WTC11 (cell line): ENCODE measurements around the gene PROP1. TPM values are rescaled to one million over a fixed set of nuclear protein-coding genes. Genes with fewer than 3 reads are reported as not detected.

Source experiments
- ATAC-seq: fragments of 200-7000 bp; cut with Tn5 transposase; 2 replicates; pipeline ENCODE4 v1.10.0; 2021; ENCODE audit warnings: mild to moderate bottlenecking, moderate library complexity
- CTCF ChIA-PET: fragments of 300-600 bp; sonication (Branson Sonifier 250); formaldehyde crosslinking; loops from one replicate; lab custom pipeline; 2021; ENCODE audit warnings: antibody characterized with exemption; lab: Charles Lee
- POLR2A ChIA-PET: fragments of 350-600 bp; sonication (Branson Sonifier 250); formaldehyde crosslinking; loops from one replicate; lab custom pipeline; 2021; ENCODE audit warnings: antibody characterized with exemption; lab: Charles Lee
- DNase-seq: peaks from one replicate; pipeline ENCODE4 v3.0.0; 2021; ENCODE audit warnings: low spot score
- H3K27ac Mint-ChIP-seq: 2 replicates; pipeline ENCODE4 v1.8.0; 2021; ENCODE audit warnings: mixed read lengths
- H3K27me3 Mint-ChIP-seq: 2 replicates; pipeline ENCODE4 v1.8.0; 2021; ENCODE audit warnings: low read depth, mild to moderate bottlenecking, moderate library complexity, mixed read lengths
- H3K36me3 Mint-ChIP-seq: 2 replicates; pipeline ENCODE4 v1.8.0; 2021; ENCODE audit warnings: mixed read lengths
- H3K4me1 Mint-ChIP-seq: 2 replicates; pipeline ENCODE4 v1.8.0; 2022; ENCODE audit warnings: mixed read lengths
- H3K4me3 Mint-ChIP-seq: 2 replicates; pipeline ENCODE4 v1.8.0; 2021; ENCODE audit warnings: mild to moderate bottlenecking, moderate library complexity, mixed read lengths
- H3K9me3 Mint-ChIP-seq: 2 replicates; pipeline ENCODE4 v1.8.0; 2021; ENCODE audit warnings: mixed read lengths
- CBFB ChIP-seq: sonication (generic); formaldehyde crosslinking; IDR thresholded peaks from 2 replicates; pipeline ENCODE4 v1.8.1; 2022; ENCODE audit warnings: mild to moderate bottlenecking, low read depth, missing genetic modification reagents
- CREM ChIP-seq: sonication (generic); formaldehyde crosslinking; IDR thresholded peaks from 2 replicates; pipeline ENCODE4 v1.8.1; 2022; ENCODE audit warnings: mild to moderate bottlenecking, missing genetic modification reagents, moderate library complexity
- EMX1 ChIP-seq: fragments of 250-450 bp; sonication (Bioruptor Pico); IDR thresholded peaks from 2 replicates; pipeline ENCODE4 v1.8.0; 2021; ENCODE audit warnings: mild to moderate bottlenecking
- FOXK1 ChIP-seq: sonication (generic); formaldehyde crosslinking; IDR thresholded peaks from 2 replicates; pipeline ENCODE4 v1.8.0; 2022; ENCODE audit warnings: mild to moderate bottlenecking, moderate library complexity, missing genetic modification reagents
- MAX ChIP-seq: sonication (generic); formaldehyde crosslinking; IDR thresholded peaks from 2 replicates; pipeline ENCODE4 v1.8.0; 2022; ENCODE audit warnings: mild to moderate bottlenecking, missing genetic modification reagents
- NFE2L1 ChIP-seq: sonication (generic); formaldehyde crosslinking; IDR thresholded peaks from 2 replicates; pipeline ENCODE4 v1.8.1; 2023; ENCODE audit warnings: missing genetic modification reagents
- OVOL2 ChIP-seq: fragments of 250-450 bp; sonication (Bioruptor Pico); IDR thresholded peaks from 2 replicates; pipeline ENCODE4 v1.9.0; 2021; ENCODE audit warnings: mild to moderate bottlenecking, borderline replicate concordance
- PRRX2 ChIP-seq: fragments of 250-450 bp; sonication (Bioruptor Pico); IDR thresholded peaks from 2 replicates; pipeline ENCODE4 v1.8.0; 2021; ENCODE audit warnings: mild to moderate bottlenecking
- ZNF121 ChIP-seq: sonication (generic); formaldehyde crosslinking; IDR thresholded peaks from 2 replicates; pipeline ENCODE4 v1.8.0; 2023; ENCODE audit warnings: missing genetic modification reagents
- ZNF232 ChIP-seq: sonication (generic); formaldehyde crosslinking; IDR thresholded peaks from 2 replicates; pipeline ENCODE4 v1.8.0; 2022; ENCODE audit warnings: mild to moderate bottlenecking, missing genetic modification reagents
- ZNF281 ChIP-seq: sonication (generic); formaldehyde crosslinking; IDR thresholded peaks from 2 replicates; pipeline ENCODE4 v1.8.0; 2023; ENCODE audit warnings: mild to moderate bottlenecking, missing genetic modification reagents
- ZNF317 ChIP-seq: sonication (generic); formaldehyde crosslinking; IDR thresholded peaks from 2 replicates; pipeline ENCODE4 v1.8.1; 2023; ENCODE audit warnings: low read depth, mild to moderate bottlenecking, moderate library complexity, missing genetic modification reagents, borderline replicate concordance
- total RNA-seq: library from RNA; stranded (reverse); gene quantifications from 3 replicates; pipeline ENCODE4 v1.2.3, GENCODE V29; 2021
- TF ChIP-seq, protein P1 (sequence below): sonication (generic); formaldehyde crosslinking; IDR thresholded peaks from 2 replicates; pipeline ENCODE4 v1.8.1; 2023; ENCODE audit warnings: mild to moderate bottlenecking, missing genetic modification reagents
- TF ChIP-seq, protein P2 (sequence below): sonication (generic); formaldehyde crosslinking; IDR thresholded peaks from 2 replicates; pipeline ENCODE4 v1.8.0; 2023; ENCODE audit warnings: missing genetic modification reagents
- TF ChIP-seq, protein P3 (sequence below): fragments of 250-450 bp; sonication (Bioruptor Pico); IDR thresholded peaks from 2 replicates; pipeline ENCODE4 v1.9.0; 2021; ENCODE audit warnings: mild to moderate bottlenecking, borderline replicate concordance
- TF ChIP-seq, protein P4 (sequence below): sonication (generic); formaldehyde crosslinking; conservative IDR thresholded peaks from 2 replicates; pipeline ENCODE4 v1.8.1; 2022; ENCODE audit warnings: mild to moderate bottlenecking, missing genetic modification reagents
- TF ChIP-seq, protein P5 (sequence below): sonication (generic); formaldehyde crosslinking; IDR thresholded peaks from 2 replicates; pipeline ENCODE4 v1.8.1; 2023; ENCODE audit warnings: mild to moderate bottlenecking, missing genetic modification reagents, moderate library complexity
- TF ChIP-seq, protein P6 (sequence below): sonication (generic); formaldehyde crosslinking; IDR thresholded peaks from 2 replicates; pipeline ENCODE4 v1.8.1; 2023; ENCODE audit warnings: mild to moderate bottlenecking, moderate library complexity, missing genetic modification reagents

Gene PROP1
- total RNA-seq, 1 experiment from 2014 or later, result not detected

GRCh38 chr5:177968661-177969211 lies 27.3 kb downstream of the PROP1 start:
- peaks cover 4% of the 10 kb centered on the region; the same call in 1 of the 2 replicates for H3K4me1 Mint-ChIP-seq

DNA sequence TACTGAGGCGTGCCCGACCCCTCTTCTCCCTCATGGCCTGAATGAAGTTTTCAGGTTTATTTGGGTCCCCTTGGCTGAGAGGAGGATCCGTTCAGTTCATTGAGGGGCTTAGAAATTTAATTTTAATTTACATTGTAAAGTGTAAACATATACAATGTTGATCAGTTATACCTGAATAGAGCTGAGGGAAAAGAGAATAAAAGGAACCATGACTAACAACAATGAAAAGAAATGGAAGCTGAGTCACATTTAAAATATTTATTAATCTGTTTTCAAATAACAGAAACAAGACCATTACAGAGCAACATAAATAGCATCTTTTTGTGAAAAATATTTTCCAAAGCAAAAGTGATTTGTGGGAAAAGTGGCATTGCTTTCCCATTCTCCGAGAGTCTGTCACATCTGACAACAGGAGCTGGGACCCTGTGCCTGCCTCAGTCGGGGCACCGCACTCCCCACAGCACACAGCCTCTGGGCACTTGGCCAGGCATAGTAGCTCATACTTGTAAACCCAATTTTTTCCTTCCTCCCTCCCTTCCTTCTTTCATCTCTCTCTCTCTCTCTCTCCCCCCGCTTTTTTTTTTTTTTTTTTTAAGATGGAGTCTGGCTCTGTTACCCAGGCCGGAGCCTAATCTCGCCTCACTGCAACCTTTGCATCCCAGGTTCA lies 28.7 kb downstream of the PROP1 start:
- ATAC-seq (no peak), DNase-seq (no peak)
- CTCF ChIA-PET, result no interaction called here
- peaks cover 4% of the 10 kb centered on the region; the same call in 1 of the 2 replicates for H3K4me1 Mint-ChIP-seq
- POLR2A ChIA-PET, result interaction anchor here (0.7 kb wide), 1 partner anchor 28 kb away, joined by 3 read pairs; no protein-coding TSS in a partner anchor
- TF ChIP-seq, protein P1, sequence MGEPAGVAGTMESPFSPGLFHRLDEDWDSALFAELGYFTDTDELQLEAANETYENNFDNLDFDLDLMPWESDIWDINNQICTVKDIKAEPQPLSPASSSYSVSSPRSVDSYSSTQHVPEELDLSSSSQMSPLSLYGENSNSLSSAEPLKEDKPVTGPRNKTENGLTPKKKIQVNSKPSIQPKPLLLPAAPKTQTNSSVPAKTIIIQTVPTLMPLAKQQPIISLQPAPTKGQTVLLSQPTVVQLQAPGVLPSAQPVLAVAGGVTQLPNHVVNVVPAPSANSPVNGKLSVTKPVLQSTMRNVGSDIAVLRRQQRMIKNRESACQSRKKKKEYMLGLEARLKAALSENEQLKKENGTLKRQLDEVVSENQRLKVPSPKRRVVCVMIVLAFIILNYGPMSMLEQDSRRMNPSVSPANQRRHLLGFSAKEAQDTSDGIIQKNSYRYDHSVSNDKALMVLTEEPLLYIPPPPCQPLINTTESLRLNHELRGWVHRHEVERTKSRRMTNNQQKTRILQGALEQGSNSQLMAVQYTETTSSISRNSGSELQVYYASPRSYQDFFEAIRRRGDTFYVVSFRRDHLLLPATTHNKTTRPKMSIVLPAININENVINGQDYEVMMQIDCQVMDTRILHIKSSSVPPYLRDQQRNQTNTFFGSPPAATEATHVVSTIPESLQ (CRISPR knock-in tag), result no peak
- TF ChIP-seq ZNF317, result no peak
- TF ChIP-seq, protein P2, sequence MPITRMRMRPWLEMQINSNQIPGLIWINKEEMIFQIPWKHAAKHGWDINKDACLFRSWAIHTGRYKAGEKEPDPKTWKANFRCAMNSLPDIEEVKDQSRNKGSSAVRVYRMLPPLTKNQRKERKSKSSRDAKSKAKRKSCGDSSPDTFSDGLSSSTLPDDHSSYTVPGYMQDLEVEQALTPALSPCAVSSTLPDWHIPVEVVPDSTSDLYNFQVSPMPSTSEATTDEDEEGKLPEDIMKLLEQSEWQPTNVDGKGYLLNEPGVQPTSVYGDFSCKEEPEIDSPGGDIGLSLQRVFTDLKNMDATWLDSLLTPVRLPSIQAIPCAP, result no peak
- no peak for TF ChIP-seq FOXK1 (CRISPR knock-in tag)
- TF ChIP-seq MAX (CRISPR knock-in tag), result no peak
- no peak for TF ChIP-seq PRRX2
- TF ChIP-seq, protein P3, sequence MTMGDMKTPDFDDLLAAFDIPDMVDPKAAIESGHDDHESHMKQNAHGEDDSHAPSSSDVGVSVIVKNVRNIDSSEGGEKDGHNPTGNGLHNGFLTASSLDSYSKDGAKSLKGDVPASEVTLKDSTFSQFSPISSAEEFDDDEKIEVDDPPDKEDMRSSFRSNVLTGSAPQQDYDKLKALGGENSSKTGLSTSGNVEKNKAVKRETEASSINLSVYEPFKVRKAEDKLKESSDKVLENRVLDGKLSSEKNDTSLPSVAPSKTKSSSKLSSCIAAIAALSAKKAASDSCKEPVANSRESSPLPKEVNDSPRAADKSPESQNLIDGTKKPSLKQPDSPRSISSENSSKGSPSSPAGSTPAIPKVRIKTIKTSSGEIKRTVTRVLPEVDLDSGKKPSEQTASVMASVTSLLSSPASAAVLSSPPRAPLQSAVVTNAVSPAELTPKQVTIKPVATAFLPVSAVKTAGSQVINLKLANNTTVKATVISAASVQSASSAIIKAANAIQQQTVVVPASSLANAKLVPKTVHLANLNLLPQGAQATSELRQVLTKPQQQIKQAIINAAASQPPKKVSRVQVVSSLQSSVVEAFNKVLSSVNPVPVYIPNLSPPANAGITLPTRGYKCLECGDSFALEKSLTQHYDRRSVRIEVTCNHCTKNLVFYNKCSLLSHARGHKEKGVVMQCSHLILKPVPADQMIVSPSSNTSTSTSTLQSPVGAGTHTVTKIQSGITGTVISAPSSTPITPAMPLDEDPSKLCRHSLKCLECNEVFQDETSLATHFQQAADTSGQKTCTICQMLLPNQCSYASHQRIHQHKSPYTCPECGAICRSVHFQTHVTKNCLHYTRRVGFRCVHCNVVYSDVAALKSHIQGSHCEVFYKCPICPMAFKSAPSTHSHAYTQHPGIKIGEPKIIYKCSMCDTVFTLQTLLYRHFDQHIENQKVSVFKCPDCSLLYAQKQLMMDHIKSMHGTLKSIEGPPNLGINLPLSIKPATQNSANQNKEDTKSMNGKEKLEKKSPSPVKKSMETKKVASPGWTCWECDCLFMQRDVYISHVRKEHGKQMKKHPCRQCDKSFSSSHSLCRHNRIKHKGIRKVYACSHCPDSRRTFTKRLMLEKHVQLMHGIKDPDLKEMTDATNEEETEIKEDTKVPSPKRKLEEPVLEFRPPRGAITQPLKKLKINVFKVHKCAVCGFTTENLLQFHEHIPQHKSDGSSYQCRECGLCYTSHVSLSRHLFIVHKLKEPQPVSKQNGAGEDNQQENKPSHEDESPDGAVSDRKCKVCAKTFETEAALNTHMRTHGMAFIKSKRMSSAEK (CRISPR knock-in tag), result no peak
- TF ChIP-seq EMX1 (CRISPR knock-in tag), result no peak
- TF ChIP-seq OVOL2 (CRISPR knock-in tag), result no peak
- TF ChIP-seq, protein P4, sequence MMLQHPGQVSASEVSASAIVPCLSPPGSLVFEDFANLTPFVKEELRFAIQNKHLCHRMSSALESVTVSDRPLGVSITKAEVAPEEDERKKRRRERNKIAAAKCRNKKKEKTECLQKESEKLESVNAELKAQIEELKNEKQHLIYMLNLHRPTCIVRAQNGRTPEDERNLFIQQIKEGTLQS (CRISPR knock-in tag), result no peak
- no peak for TF ChIP-seq ZNF281
- TF ChIP-seq ZNF232 (CRISPR knock-in tag), result no peak
- TF ChIP-seq NFE2L1 (CRISPR knock-in tag), result no peak
- H3K4me3 Mint-ChIP-seq, result no peak overlapping the region
- no peak overlapping the region for H3K27ac Mint-ChIP-seq
- H3K36me3 Mint-ChIP-seq, result peaks cover 31% of the 10 kb centered on the region
- H3K9me3 Mint-ChIP-seq, result peaks cover 28% of the 10 kb centered on the region
- peaks cover 24% of the 10 kb centered on the region for H3K27me3 Mint-ChIP-seq

More at GRCh38 chr5:177968661-177969211, 27.3 kb downstream of the PROP1 start:
- no peak for ATAC-seq
- no peak overlapping the region for H3K27ac Mint-ChIP-seq
- CTCF ChIA-PET, result no interaction called here
- TF ChIP-seq, protein P5, sequence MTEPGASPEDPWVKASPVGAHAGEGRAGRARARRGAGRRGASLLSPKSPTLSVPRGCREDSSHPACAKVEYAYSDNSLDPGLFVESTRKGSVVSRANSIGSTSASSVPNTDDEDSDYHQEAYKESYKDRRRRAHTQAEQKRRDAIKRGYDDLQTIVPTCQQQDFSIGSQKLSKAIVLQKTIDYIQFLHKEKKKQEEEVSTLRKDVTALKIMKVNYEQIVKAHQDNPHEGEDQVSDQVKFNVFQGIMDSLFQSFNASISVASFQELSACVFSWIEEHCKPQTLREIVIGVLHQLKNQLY (CRISPR knock-in tag), result no peak
- TF ChIP-seq, protein P6, sequence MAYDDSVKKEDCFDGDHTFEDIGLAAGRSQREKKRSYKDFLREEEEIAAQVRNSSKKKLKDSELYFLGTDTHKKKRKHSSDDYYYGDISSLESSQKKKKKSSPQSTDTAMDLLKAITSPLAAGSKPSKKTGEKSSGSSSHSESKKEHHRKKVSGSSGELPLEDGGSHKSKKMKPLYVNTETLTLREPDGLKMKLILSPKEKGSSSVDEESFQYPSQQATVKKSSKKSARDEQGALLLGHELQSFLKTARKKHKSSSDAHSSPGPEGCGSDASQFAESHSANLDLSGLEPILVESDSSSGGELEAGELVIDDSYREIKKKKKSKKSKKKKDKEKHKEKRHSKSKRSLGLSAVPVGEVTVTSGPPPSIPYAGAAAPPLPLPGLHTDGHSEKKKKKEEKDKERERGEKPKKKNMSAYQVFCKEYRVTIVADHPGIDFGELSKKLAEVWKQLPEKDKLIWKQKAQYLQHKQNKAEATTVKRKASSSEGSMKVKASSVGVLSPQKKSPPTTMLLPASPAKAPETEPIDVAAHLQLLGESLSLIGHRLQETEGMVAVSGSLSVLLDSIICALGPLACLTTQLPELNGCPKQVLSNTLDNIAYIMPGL (CRISPR knock-in tag), result no peak
- TF ChIP-seq CBFB (CRISPR knock-in tag), result no peak
- no peak for TF ChIP-seq CREM (CRISPR knock-in tag)
- TF ChIP-seq ZNF121 (CRISPR knock-in tag), result peak; percentile 54; the same call in 1 of the 2 replicates
- TF ChIP-seq MAX (CRISPR knock-in tag), result no peak
- TF ChIP-seq, all 79 proteins: peak for 1
- H3K36me3 Mint-ChIP-seq, result peaks cover 27% of the 10 kb centered on the region
- H3K27me3 Mint-ChIP-seq, result peaks cover 29% of the 10 kb centered on the region
- no peak overlapping the region for H3K4me3 Mint-ChIP-seq
- DNase-seq, result no peak
- peaks cover 39% of the 10 kb centered on the region for H3K9me3 Mint-ChIP-seq
- POLR2A ChIA-PET, result no interaction called here
